Nephron (organoid): ENCODE data around the gene UBXN11.

Experiments used
- H3K27ac Mint-ChIP-seq, 3 experiments: 2 replicates each; pipeline ENCODE4 v1.8.0; 2020; ENCODE audit warnings: mixed read lengths in 3 of 3, mild to moderate bottlenecking in 2 of 3, moderate library complexity in 1 of 3
- H3K27me3 Mint-ChIP-seq: 2 replicates; pipeline ENCODE4 v1.8.0; 2021; ENCODE audit warnings: low read depth, mild to moderate bottlenecking, moderate library complexity, mixed read lengths
- H3K36me3 Mint-ChIP-seq: 2 replicates; pipeline ENCODE4 v1.8.0; 2020; ENCODE audit warnings: low read depth, mixed read lengths
- H3K4me1 Mint-ChIP-seq: 2 replicates; pipeline ENCODE4 v1.8.0; 2020; ENCODE audit warnings: mixed read lengths
- H3K4me3 Mint-ChIP-seq, 3 experiments: 2 replicates each; pipeline ENCODE4 v1.8.0; 2020; ENCODE audit warnings: mild to moderate bottlenecking in 3 of 3, mixed read lengths in 3 of 3, moderate library complexity in 2 of 3
- H3K9me3 Mint-ChIP-seq: 2 replicates; pipeline ENCODE4 v1.8.0; 2020; ENCODE audit warnings: mixed read lengths
- TF ChIP-seq, protein P1 (sequence below), 3 experiments: fragments of 200-600 bp; sonication (generic); IDR thresholded peaks; one replicate each; pipeline ENCODE4 v1.5.0; 2021; ENCODE audit warnings: antibody characterized with exemption in 3 of 3; ENCODE audit not compliant: unreplicated experiment in 3 of 3

The UBXN11 gene

DNA sequence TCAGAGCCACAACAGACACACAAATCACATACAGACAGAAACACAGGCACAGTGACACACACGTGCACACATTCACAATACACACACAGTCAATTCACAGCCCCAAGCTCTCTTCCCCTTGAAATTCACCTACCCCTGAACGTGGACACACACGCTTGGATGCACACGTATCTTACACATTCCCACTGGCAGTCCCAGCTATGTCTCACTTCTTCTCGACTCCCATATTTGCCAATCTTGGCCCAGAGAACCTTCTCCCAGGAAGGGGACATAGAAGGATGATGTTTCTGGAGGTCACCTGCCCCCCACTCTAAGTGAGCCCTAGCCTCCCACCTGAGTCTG lies 45.9 kb upstream of the UBXN11 start:
- Mint-ChIP-seq H3K27me3 (peaks cover 15% of the 10 kb centered on the region), H3K4me3 (no peak overlapping the region), H3K9me3 (no peaks in the 10 kb centered on the region), H3K4me1 (peaks cover 4% of the 10 kb centered on the region), H3K27ac (peak overlapping the region in 1 of 3 experiments; percentile 59), H3K36me3 (no peaks in the 10 kb centered on the region)
- TF ChIP-seq, protein P1, sequence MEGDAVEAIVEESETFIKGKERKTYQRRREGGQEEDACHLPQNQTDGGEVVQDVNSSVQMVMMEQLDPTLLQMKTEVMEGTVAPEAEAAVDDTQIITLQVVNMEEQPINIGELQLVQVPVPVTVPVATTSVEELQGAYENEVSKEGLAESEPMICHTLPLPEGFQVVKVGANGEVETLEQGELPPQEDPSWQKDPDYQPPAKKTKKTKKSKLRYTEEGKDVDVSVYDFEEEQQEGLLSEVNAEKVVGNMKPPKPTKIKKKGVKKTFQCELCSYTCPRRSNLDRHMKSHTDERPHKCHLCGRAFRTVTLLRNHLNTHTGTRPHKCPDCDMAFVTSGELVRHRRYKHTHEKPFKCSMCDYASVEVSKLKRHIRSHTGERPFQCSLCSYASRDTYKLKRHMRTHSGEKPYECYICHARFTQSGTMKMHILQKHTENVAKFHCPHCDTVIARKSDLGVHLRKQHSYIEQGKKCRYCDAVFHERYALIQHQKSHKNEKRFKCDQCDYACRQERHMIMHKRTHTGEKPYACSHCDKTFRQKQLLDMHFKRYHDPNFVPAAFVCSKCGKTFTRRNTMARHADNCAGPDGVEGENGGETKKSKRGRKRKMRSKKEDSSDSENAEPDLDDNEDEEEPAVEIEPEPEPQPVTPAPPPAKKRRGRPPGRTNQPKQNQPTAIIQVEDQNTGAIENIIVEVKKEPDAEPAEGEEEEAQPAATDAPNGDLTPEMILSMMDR (IDR thresholded peaks at IDR 0.05; ENCODE audit: unreplicated experiment in 3 of 3) = no peak

DNA sequence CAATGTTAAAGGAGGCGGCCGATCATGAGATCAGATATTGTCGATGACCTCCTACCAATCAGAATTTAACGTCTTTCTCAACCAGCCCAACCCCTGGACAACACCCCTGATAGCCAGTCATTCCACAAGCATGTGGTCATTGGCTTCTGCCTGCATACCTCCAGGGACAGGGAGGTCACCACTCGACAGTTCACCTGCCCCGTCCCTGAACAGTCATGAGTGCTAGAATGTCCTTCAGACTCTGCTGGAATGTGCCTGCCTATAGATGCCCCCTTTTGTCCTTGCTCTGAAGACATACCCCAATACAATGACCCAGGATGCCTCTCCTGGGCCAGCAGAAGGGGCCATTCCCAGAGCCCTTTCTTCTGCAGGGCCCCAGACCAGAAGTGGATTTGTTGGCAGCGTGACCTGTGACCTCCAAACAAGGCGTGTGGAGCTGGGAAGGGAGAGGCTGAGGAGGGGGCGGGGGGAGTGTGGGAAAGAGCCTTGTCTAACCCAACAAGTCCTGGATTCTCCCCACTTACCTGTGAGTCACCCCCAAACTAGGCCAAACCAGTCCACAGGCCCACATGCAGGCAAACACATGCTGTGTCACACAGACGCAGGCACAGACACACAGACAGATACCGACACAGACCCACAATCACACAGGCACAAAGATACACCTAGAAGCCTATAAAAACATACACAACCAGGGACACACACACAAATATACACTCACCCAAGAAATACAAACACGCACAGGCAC lies 45.3 kb upstream of the UBXN11 start:
- TF ChIP-seq, protein P1 (IDR thresholded peaks at IDR 0.05; ENCODE audit: unreplicated experiment in 3 of 3) = no peak

DNA sequence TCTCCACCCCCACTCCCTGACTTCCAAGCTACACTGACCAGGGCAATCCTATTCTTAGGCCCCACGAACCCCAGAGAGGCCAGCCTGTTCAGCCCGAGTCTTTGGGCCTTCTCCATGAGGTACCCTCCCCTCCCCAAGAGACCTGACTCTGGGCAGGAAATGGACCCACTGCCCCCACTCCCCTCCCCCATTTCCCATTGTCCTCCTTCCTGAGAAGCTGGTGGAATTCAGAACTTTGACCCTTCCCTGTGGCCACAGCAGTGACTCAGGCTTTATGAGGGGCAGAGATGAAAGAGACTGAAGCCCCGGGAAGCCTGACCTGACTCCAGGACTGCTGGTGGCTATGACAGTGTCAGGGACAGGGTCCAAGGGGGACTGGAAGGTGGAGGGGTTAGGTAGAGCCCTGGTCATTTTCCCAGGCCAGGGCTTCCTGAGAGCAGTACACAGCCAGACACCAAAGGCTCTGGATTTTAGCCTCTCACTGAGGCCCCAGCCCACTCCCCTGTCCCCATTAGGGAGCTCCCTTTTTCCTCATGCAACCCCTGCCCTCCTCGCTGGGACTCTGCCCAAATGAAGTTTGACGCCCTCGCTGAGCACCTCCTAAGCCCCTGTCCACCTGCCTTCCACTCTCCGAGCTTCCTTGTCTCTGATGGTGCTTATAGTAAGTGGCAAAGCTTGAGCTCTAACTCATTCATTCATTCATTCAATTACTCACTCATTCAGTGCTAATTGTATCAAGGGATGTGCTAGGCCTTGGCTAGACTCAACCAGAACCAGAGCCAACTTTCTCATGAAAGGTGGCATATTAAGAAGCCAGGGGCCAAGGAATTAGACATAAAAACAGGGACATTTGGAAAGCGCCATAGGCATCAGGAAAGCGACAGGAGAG lies 44.5 kb upstream of the UBXN11 start:
- no peaks in the 10 kb centered on the region for H3K9me3 Mint-ChIP-seq
- no peak overlapping the region for H3K4me3 Mint-ChIP-seq
- H3K36me3 Mint-ChIP-seq = no peaks in the 10 kb centered on the region
- peaks cover 12% of the 10 kb centered on the region for H3K27me3 Mint-ChIP-seq
- TF ChIP-seq, protein P1 (IDR thresholded peaks at IDR 0.05; ENCODE audit: unreplicated experiment in 3 of 3) = no peak
- peaks cover 4% of the 10 kb centered on the region for H3K4me1 Mint-ChIP-seq
- H3K27ac Mint-ChIP-seq = peak overlapping the region in 1 of 3 experiments; percentile 59

More for the DNA sequence above, 45.3 kb upstream of the UBXN11 start:
- peaks cover 11% of the 10 kb centered on the region for H3K27me3 Mint-ChIP-seq
- H3K4me1 Mint-ChIP-seq = peaks cover 4% of the 10 kb centered on the region
- no peak overlapping the region for H3K4me3 Mint-ChIP-seq
- H3K27ac Mint-ChIP-seq = peak overlapping the region in 1 of 3 experiments; percentile 59
- H3K36me3 Mint-ChIP-seq = no peaks in the 10 kb centered on the region
- no peaks in the 10 kb centered on the region for H3K9me3 Mint-ChIP-seq

DNA sequence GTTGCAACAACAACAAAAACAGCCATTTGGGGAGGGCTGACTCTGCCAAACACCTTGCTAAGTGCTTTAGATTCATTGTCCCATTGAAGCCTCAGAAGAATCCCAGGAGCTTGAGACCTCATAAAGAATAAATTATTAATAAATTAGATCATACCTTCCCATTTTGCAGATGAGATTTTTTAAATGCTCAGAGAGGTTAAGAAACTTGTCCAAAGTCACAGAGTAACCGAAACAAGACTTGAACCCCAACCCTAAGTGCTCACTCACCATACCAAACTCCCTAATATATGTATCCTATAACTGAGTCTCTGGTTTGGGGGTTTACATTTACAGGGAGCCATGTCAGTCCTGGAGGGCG lies 43.9 kb upstream of the UBXN11 start:
- Mint-ChIP-seq H3K4me1 (peaks cover 4% of the 10 kb centered on the region), H3K27me3 (peaks cover 6% of the 10 kb centered on the region), H3K36me3 (no peaks in the 10 kb centered on the region)

DNA sequence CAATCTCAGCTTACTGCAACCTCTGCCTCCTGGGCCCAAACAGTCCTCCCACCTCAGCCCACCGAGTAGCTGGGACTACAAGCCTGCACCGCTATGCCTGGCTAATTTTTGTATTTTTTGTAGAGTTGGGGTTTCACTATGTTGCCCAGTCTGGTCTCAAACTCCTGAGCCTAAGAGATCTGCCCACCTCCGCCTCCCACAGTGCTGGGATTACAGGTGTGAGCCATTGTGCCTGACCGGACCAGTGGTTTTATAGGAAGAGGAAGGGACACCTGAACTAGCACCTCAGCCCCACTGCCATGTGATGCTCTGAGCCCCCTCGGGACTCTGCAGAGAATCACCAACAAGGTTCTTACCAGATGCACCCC lies 43.4 kb upstream of the UBXN11 start:
- Mint-ChIP-seq H3K36me3 (no peaks in the 10 kb centered on the region), H3K4me3 (no peak overlapping the region), H3K4me1 (peaks cover 4% of the 10 kb centered on the region), H3K27ac (peak overlapping the region in 1 of 3 experiments; percentile 41), H3K9me3 (no peaks in the 10 kb centered on the region), H3K27me3 (peaks cover 6% of the 10 kb centered on the region)
- TF ChIP-seq, protein P1 (IDR thresholded peaks at IDR 0.05; ENCODE audit: unreplicated experiment in 3 of 3) = no peak

More for the DNA sequence above, 43.9 kb upstream of the UBXN11 start:
- Mint-ChIP-seq H3K27ac (peak overlapping the region in 1 of 3 experiments; percentile 59), H3K4me3 (no peak overlapping the region), H3K9me3 (no peaks in the 10 kb centered on the region)
- TF ChIP-seq, protein P1 (IDR thresholded peaks at IDR 0.05; ENCODE audit: unreplicated experiment in 3 of 3) = no peak
